DND-41 (cell line): ENCODE measurements around the gene GJD4.

Experiments used
- ATAC-seq: fragments of 200-7000 bp; cut with Tn5 transposase; 3 replicates; pipeline ENCODE4 v1.9.1; 2021; ENCODE audit warnings: low read depth; ENCODE audit not compliant: insufficient read depth
- DNase-seq: peaks from one replicate; pipeline ENCODE4 v3.0.0-alpha.2; 2020
- H2AFZ ChIP-seq: 2 replicates; pipeline ENCODE4 v1.6.0; 2012; ENCODE audit warnings: low read depth, low read length
- H3K27ac ChIP-seq: 2 replicates; pipeline ENCODE4 v1.5.1; 2012; ENCODE audit warnings: low read length, inconsistent platforms
- H3K27me3 ChIP-seq: fragments of 200-600 bp; sonication (generic); 2 replicates; pipeline ENCODE4 v1.6.0; 2012; ENCODE audit warnings: low read length, mild to moderate bottlenecking, inconsistent platforms; ENCODE audit not compliant: insufficient read depth, poor library complexity
- H3K36me3 ChIP-seq: 2 replicates; pipeline ENCODE4 v1.5.1; 2012; ENCODE audit warnings: low read length, inconsistent platforms; ENCODE audit not compliant: insufficient read depth
- H3K4me1 ChIP-seq: 2 replicates; pipeline ENCODE4 v1.5.1; 2012; ENCODE audit warnings: mild to moderate bottlenecking, low read length; ENCODE audit not compliant: insufficient read depth
- H3K4me2 ChIP-seq: 2 replicates; pipeline ENCODE4 v1.6.0; 2012; ENCODE audit warnings: mild to moderate bottlenecking, moderate library complexity, low read length, inconsistent platforms; ENCODE audit not compliant: insufficient read depth
- H3K4me3 ChIP-seq, 2 experiments: fragments of 200-600 bp in 1 of 2; shearing (Covaris generic) in 1 of 2; 2 replicates each; pipeline ENCODE4 v1.5.1; 2012 to 2016; ENCODE audit warnings: inconsistent platforms in 2 of 2, low read length in 2 of 2, mild to moderate bottlenecking in 2 of 2, low read depth in 1 of 2, moderate library complexity in 1 of 2
- H3K79me2 ChIP-seq: 2 replicates; pipeline ENCODE4 v1.6.0; 2012; ENCODE audit warnings: low read length, inconsistent platforms; ENCODE audit not compliant: insufficient read depth
- H3K9ac ChIP-seq: 2 replicates; pipeline ENCODE4 v1.6.0; 2012; ENCODE audit warnings: low read depth, mild to moderate bottlenecking, inconsistent platforms, low read length, moderate library complexity
- H3K9me3 ChIP-seq: 2 replicates; pipeline ENCODE4 v1.5.1; 2012; ENCODE audit warnings: low read length, moderate library complexity, mild to moderate bottlenecking, inconsistent platforms; ENCODE audit not compliant: insufficient read depth, severe bottlenecking
- H4K20me1 ChIP-seq: 2 replicates; pipeline ENCODE4 v1.6.0; 2012; ENCODE audit warnings: low read length; ENCODE audit not compliant: insufficient read depth
- CTCF ChIP-seq: IDR thresholded peaks from 2 replicates; pipeline ENCODE4 v1.5.1; 2012; ENCODE audit warnings: borderline replicate concordance, low read length, moderate library complexity, mild to moderate bottlenecking; ENCODE audit not compliant: poor library complexity, severe bottlenecking; ENCODE audit errors: extremely low read depth
- EZH2 ChIP-seq: IDR thresholded peaks from 3 replicates; pipeline ENCODE4 v1.6.1; 2012; ENCODE audit warnings: borderline replicate concordance, low read depth, mild to moderate bottlenecking, moderate library complexity, low read length, inconsistent platforms; ENCODE audit not compliant: severe bottlenecking

Gene GJD4

GRCh38 chr10:35577926-35578617 lies 27.1 kb upstream of the GJD4 start:
- H3K4me2 ChIP-seq = no peak overlapping the region
- no peak for DNase-seq
- no peak for TF ChIP-seq EZH2
- no peak for TF ChIP-seq CTCF
- no peak overlapping the region for H3K27ac ChIP-seq
- H3K27me3 ChIP-seq = no peaks in the 10 kb centered on the region
- no peak for ATAC-seq
- H4K20me1 ChIP-seq = no peaks in the 10 kb centered on the region
- no peak overlapping the region for H2AFZ ChIP-seq
- peaks cover 6% of the 10 kb centered on the region; the same call in 1 of the 2 replicates for H3K36me3 ChIP-seq
- H3K79me2 ChIP-seq = no peaks in the 10 kb centered on the region
- no peak overlapping the region for H3K4me3 ChIP-seq
- no peaks in the 10 kb centered on the region for H3K4me1 ChIP-seq
- no peaks in the 10 kb centered on the region for H3K9me3 ChIP-seq
- H3K9ac ChIP-seq = no peak overlapping the region

- H3K9me3 ChIP-seq = no peaks in the 10 kb centered on the region
- peaks cover 6% of the 10 kb centered on the region; the same call in 1 of the 2 replicates for H3K36me3 ChIP-seq
- no peaks in the 10 kb centered on the region for H3K27me3 ChIP-seq
- no peak; the same call in 2 of the 3 replicates for ATAC-seq
- no peak overlapping the region for H3K27ac ChIP-seq
- no peak overlapping the region for H2AFZ ChIP-seq
- no peaks in the 10 kb centered on the region for H4K20me1 ChIP-seq
- H3K4me3 ChIP-seq = no peak overlapping the region
- TF ChIP-seq EZH2 (no peak), CTCF (no peak)
- no peaks in the 10 kb centered on the region for H3K4me1 ChIP-seq
- H3K4me2 ChIP-seq = no peak overlapping the region
- H3K79me2 ChIP-seq = no peaks in the 10 kb centered on the region
- no peak overlapping the region for H3K9ac ChIP-seq
- DNase-seq = no peak
Measured at GRCh38 chr10:35578618-35578956, 26.6 kb upstream of the GJD4 start.

GRCh38 chr10:35579116-35579515 lies 26.0 kb upstream of the GJD4 start:
- TF ChIP-seq EZH2 = no peak
- no peak for TF ChIP-seq CTCF
- Histone ChIP-seq H4K20me1 (no peaks in the 10 kb centered on the region), H3K4me3 (no peak overlapping the region), H2AFZ (no peak overlapping the region), H3K36me3 (peaks cover 6% of the 10 kb centered on the region; the same call in 1 of the 2 replicates), H3K4me2 (no peak overlapping the region), H3K9me3 (no peaks in the 10 kb centered on the region), H3K9ac (no peak overlapping the region), H3K79me2 (no peaks in the 10 kb centered on the region), H3K27ac (no peak overlapping the region), H3K4me1 (no peaks in the 10 kb centered on the region), H3K27me3 (no peaks in the 10 kb centered on the region)
- no peak for DNase-seq
- no peak for ATAC-seq
